H1 (cell line): ENCODE results near the gene CDCA7L. TPM values are rescaled to one million over a fixed set of nuclear protein-coding genes. Genes with fewer than 3 reads are reported as not detected.

Source experiments
- CTCF ChIA-PET: fragments of 300-600 bp; sonication (Branson Sonifier 250); formaldehyde crosslinking; loops from one replicate; lab custom pipeline; 2021; ENCODE audit not compliant: partially characterized antibody; lab: Charles Lee
- POLR2A ChIA-PET: fragments of 300-600 bp; sonication (Branson Sonifier 250); formaldehyde crosslinking; loops from one replicate; lab custom pipeline; 2021; ENCODE audit warnings: inconsistent platforms; ENCODE audit not compliant: partially characterized antibody; lab: Charles Lee
- DNase-seq, 2 experiments: peaks; one replicate each; pipeline versions ENCODE4 v3.0.0 to v3.0.0-alpha.2; 2010 to 2022; ENCODE audit warnings: low spot score in 2 of 2, low read depth in 1 of 2, mixed read lengths in 1 of 2
- FAIRE-seq: peaks from 2 replicates; lab custom pipeline; 2011; peaks lifted over from hg19 to GRCh38; lab: Jason Lieb, UNC
- H2AFZ ChIP-seq: 2 replicates; pipeline ENCODE4 v1.8.1; 2012; ENCODE audit warnings: low read length, inconsistent platforms
- H2AK5ac ChIP-seq: 2 replicates; pipeline ENCODE4 v1.6.1; 2013; ENCODE audit warnings: low read depth, low read length
- H2BK120ac ChIP-seq: replicated peaks from 2 replicates; pipeline ENCODE3; 2013; ENCODE audit warnings: low read depth, low read length, inconsistent platforms
- H2BK12ac ChIP-seq: 2 replicates; pipeline ENCODE4 v1.6.1; 2013; ENCODE audit warnings: low read depth, low read length
- H2BK15ac ChIP-seq: 2 replicates; pipeline ENCODE4 v1.6.1; 2013; ENCODE audit warnings: low read length
- H2BK20ac ChIP-seq: 2 replicates; pipeline ENCODE4 v1.6.1; 2013; ENCODE audit warnings: low read length
- H2BK5ac ChIP-seq: 2 replicates; pipeline ENCODE4 v1.6.1; 2013; ENCODE audit warnings: low read depth, low read length
- H3K14ac ChIP-seq: 2 replicates; pipeline ENCODE4 v1.6.1; 2013; ENCODE audit warnings: inconsistent platforms; ENCODE audit not compliant: insufficient read length
- H3K18ac ChIP-seq: 2 replicates; pipeline ENCODE4 v1.6.1; 2013; ENCODE audit warnings: low read length; ENCODE audit errors: extremely low read depth
- H3K23ac ChIP-seq: 2 replicates; pipeline ENCODE4 v1.6.1; 2013; ENCODE audit warnings: inconsistent platforms; ENCODE audit not compliant: insufficient read length
- H3K23me2 ChIP-seq: 2 replicates; pipeline ENCODE4 v1.6.1; 2013; ENCODE audit warnings: low read depth, low read length
- H3K27ac ChIP-seq: 2 replicates; pipeline ENCODE4 v1.6.1; 2011; ENCODE audit warnings: low read depth, low read length, inconsistent platforms
- H3K27me3 ChIP-seq, 4 experiments: replicated peaks in 1 of 4; 1 replicate in 1 of 4; 2 replicates in 3 of 4; pipeline versions ENCODE4 v1.6.1 to v1.8.1; 2011 to 2013; ENCODE audit warnings: low read length in 3 of 4, mild to moderate bottlenecking in 3 of 4, inconsistent platforms in 2 of 4, mixed read lengths in 2 of 4, moderate library complexity in 1 of 4; ENCODE audit not compliant: control insufficient read depth in 3 of 4, insufficient read depth in 3 of 4; ENCODE audit errors: extremely low read depth in 1 of 4
- H3K36me3 ChIP-seq, 4 experiments: 2 replicates each; pipeline versions ENCODE4 v1.6.1 to v1.8.1; 2011 to 2013; ENCODE audit warnings: mild to moderate bottlenecking in 4 of 4, low read length in 3 of 4, moderate library complexity in 2 of 4, control low read depth in 1 of 4, inconsistent platforms in 1 of 4; ENCODE audit not compliant: insufficient read depth in 4 of 4, control insufficient read depth in 2 of 4
- H3K4ac ChIP-seq: replicated peaks from 2 replicates; pipeline ENCODE3; 2013; ENCODE audit warnings: low read length, low read depth, mixed read lengths, inconsistent platforms; ENCODE audit not compliant: insufficient read length
- H3K4me1 ChIP-seq, 4 experiments: replicated peaks in 1 of 4; 1 replicate in 1 of 4; 2 replicates in 3 of 4; pipeline versions ENCODE4 v1.6.1 to v1.8.1; 2011 to 2013; ENCODE audit warnings: low read length in 3 of 4, inconsistent platforms in 2 of 4, mixed read lengths in 1 of 4; ENCODE audit not compliant: insufficient read depth in 4 of 4, control insufficient read depth in 3 of 4
- H3K4me2 ChIP-seq, 2 experiments: 2 replicates each; pipeline versions ENCODE4 v1.6.1 to v1.8.1; 2011 to 2013; ENCODE audit warnings: low read depth in 2 of 2, low read length in 2 of 2, control low read depth in 1 of 2, inconsistent platforms in 1 of 2, mild to moderate bottlenecking in 1 of 2; ENCODE audit not compliant: insufficient read depth in 1 of 2
- H3K4me3 ChIP-seq, 4 experiments: fragments of 200-600, 300-600 bp in 1 of 4; sonication (generic), shearing (Covaris generic), sonication (Bioruptor Twin) in 1 of 4; 2 replicates each; pipeline versions ENCODE4 v1.5.1 to v1.8.1; 2011 to 2016; ENCODE audit warnings: low read length in 4 of 4, low read depth in 3 of 4, control low read depth in 2 of 4, inconsistent platforms in 2 of 4, mild to moderate bottlenecking in 2 of 4, mixed read lengths in 1 of 4, moderate library complexity in 1 of 4; ENCODE audit not compliant: insufficient read depth in 2 of 4; ENCODE audit errors: extremely low read depth in 1 of 4
- H3K56ac ChIP-seq: replicated peaks from 2 replicates; pipeline ENCODE3; 2013; ENCODE audit warnings: low read depth, mild to moderate bottlenecking, mixed read lengths, low read length, inconsistent platforms; ENCODE audit not compliant: insufficient read length
- H3K79me1 ChIP-seq: 2 replicates; pipeline ENCODE4 v1.6.1; 2013; ENCODE audit warnings: low read depth, low read length, control low read depth
- H3K79me2 ChIP-seq, 2 experiments: 2 replicates each; pipeline versions ENCODE4 v1.6.1 to v1.8.1; 2012 to 2013; ENCODE audit warnings: low read length in 2 of 2, mild to moderate bottlenecking in 2 of 2, inconsistent platforms in 1 of 2; ENCODE audit not compliant: insufficient read depth in 2 of 2, control insufficient read depth in 1 of 2
- H3K9ac ChIP-seq, 4 experiments: replicated peaks in 1 of 4; 1 replicate in 1 of 4; 2 replicates in 3 of 4; pipeline versions ENCODE4 v1.6.1 to v1.8.1; 2011 to 2013; ENCODE audit warnings: low read depth in 3 of 4, low read length in 3 of 4, control low read depth in 2 of 4, mild to moderate bottlenecking in 2 of 4, moderate library complexity in 2 of 4, inconsistent platforms in 1 of 4; ENCODE audit errors: extremely low read depth in 1 of 4
- H3K9me3 ChIP-seq, 2 experiments: 2 replicates each; pipeline versions ENCODE4 v1.6.1 to v1.8.1; 2012 to 2013; ENCODE audit warnings: mild to moderate bottlenecking in 2 of 2, moderate library complexity in 2 of 2, control low read depth in 1 of 2, inconsistent platforms in 1 of 2, low read depth in 1 of 2, low read length in 1 of 2, mixed read lengths in 1 of 2; ENCODE audit not compliant: insufficient read depth in 2 of 2
- H4K20me1 ChIP-seq, 2 experiments: replicated peaks in 1 of 2; 2 replicates each; pipeline versions ENCODE3 to v1.8.1; 2011 to 2013; ENCODE audit warnings: inconsistent platforms in 2 of 2, low read length in 2 of 2, mild to moderate bottlenecking in 1 of 2; ENCODE audit not compliant: insufficient read depth in 2 of 2, control insufficient read depth in 1 of 2
- H4K5ac ChIP-seq: 2 replicates; pipeline ENCODE4 v1.6.1; 2013; ENCODE audit warnings: low read length, low read depth, mixed read lengths, inconsistent platforms; ENCODE audit not compliant: insufficient read length
- H4K8ac ChIP-seq: 2 replicates; pipeline ENCODE4 v1.8.0; 2013; ENCODE audit warnings: mild to moderate bottlenecking, moderate library complexity, low read length, inconsistent platforms; ENCODE audit not compliant: insufficient read depth; ENCODE audit errors: extremely low read depth
- H4K91ac ChIP-seq: replicated peaks from 2 replicates; pipeline ENCODE3; 2013; ENCODE audit warnings: low read length, mixed read lengths, inconsistent platforms; ENCODE audit not compliant: insufficient read length
- EGR1 ChIP-seq: IDR thresholded peaks from 2 replicates; pipeline ENCODE4 v1.6.1; 2011; ENCODE audit warnings: low read depth, low read length, borderline replicate concordance
- RAD21 ChIP-seq, 2 experiments: IDR thresholded peaks in 1 of 2; conservative IDR thresholded peaks in 1 of 2; 2 replicates each; pipeline ENCODE4 v1.6.1; 2011; ENCODE audit warnings: low read depth in 2 of 2, low read length in 2 of 2, improper control_type of control experiment in 1 of 2, inconsistent platforms in 1 of 2, mild to moderate bottlenecking in 1 of 2, moderate library complexity in 1 of 2
- WGBS, 2 experiments: shearing (Covaris generic) in 1 of 2; methylation state at CpG; one replicate each; pipeline versions ENCODE4 v1.1.6 to v1.1.7; 2013 to 2015; ENCODE audit warnings: low lambda C conversion rate in 2 of 2, mixed read lengths in 2 of 2, inconsistent platforms in 1 of 2, low coverage in 1 of 2, missing lambda C conversion rate in 1 of 2; ENCODE audit not compliant: insufficient replicate concordance in 2 of 2, insufficient coverage in 1 of 2, insufficient read length in 1 of 2; ENCODE audit errors: extremely low coverage in 1 of 2, missing lambda C conversion rate in 1 of 2; 5-methylcytosine and 5-hydroxymethylcytosine counted together
- polyA plus RNA-seq, 7 experiments: library from polyadenylated mRNA; depleted of rRNA in 3 of 7; stranded (reverse) in 5 of 7; unstranded in 2 of 7; fragments of >200 nt in 5 of 7; fragments of 200-250 nt in 2 of 7; gene quantifications; 1 replicate in 5 of 7; 2 replicates in 1 of 7; 4 replicates in 1 of 7; pipeline versions ENCODE4 v1.2.1 to v1.2.3, GENCODE V29; 2011 to 2013; ENCODE audit warnings: missing spikeins in 2 of 7, mixed read lengths in 2 of 7
- total RNA-seq: library from RNA; stranded (reverse); fragmentation: NEBNext Ultra II Directional; extraction: Animal tissue kit (Norgen Biotek cat#: 25700); gene quantifications from 2 replicates; pipeline ENCODE4 v1.2.1, GENCODE V29; 2021
- TF ChIP-seq, protein P1 (sequence below), 3 experiments: IDR thresholded peaks; 1 replicate in 2 of 3; 2 replicates in 1 of 3; pipeline versions ENCODE4 v1.5.1 to v1.6.1; 2011; ENCODE audit warnings: low read length in 3 of 3, mild to moderate bottlenecking in 3 of 3, inconsistent platforms in 2 of 3, low read depth in 1 of 3, moderate library complexity in 1 of 3; ENCODE audit not compliant: insufficient read depth in 1 of 3; ENCODE audit errors: control extremely low read depth in 1 of 3

The CDCA7L gene
- total and polyA plus RNA-seq, 2 of the 8 experiments (the other 6 are each of a cell fraction or from before 2014, with no cell fraction given) = 93.8 to 168 TPM

DNA sequence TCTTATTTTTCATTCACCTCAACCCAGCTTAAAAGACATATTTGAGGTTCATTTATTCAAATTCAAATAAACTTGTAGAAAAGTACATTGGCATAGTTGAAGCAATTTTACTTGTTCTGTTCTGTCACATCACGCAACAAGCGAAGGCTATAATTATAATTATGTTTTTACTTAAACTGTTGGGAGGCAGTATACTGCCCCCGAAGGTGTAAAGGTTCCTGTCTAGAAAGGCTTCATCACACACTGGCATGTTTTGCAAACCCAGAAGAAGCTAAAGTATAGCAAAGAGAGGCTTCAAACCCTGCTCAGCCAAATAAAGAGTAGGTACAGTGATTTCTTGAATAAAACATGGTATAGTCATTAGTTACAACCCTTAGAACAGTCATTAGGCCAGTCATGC lies 62.6 kb downstream of the CDCA7L start:
- no peak for DNase-seq
- POLR2A ChIA-PET = interaction anchor here (0.6 to 2.0 kb wide), 4 partner anchors 12 to 637 kb away, joined by 3 to 5 read pairs (median 4); no protein-coding TSS in a partner anchor
- Histone ChIP-seq H3K9ac (no peak overlapping the region), H2BK12ac (no peak overlapping the region), H4K5ac (no peak overlapping the region), H4K91ac (no peak overlapping the region), H3K4me1 (peaks cover 0 to 5% (median 0%) of the 10 kb centered on the region in 4 experiments; a peak in 3 of 7 replicates), H3K18ac (no peak overlapping the region), H2BK120ac (no peak overlapping the region), H3K23ac (no peak overlapping the region), H2BK20ac (no peak overlapping the region), H3K79me1 (no peaks in the 10 kb centered on the region), H2BK15ac (no peak overlapping the region), H4K20me1 (no peaks in the 10 kb centered on the region), H3K4ac (no peak overlapping the region), H3K27ac (no peak overlapping the region), H2AK5ac (no peak overlapping the region), H3K27me3 (no peaks in the 10 kb centered on the region), H4K8ac (no peak overlapping the region), H2AFZ (no peak overlapping the region), H3K4me2 (no peak overlapping the region), H3K14ac (no peak overlapping the region), H3K9me3 (no peaks in the 10 kb centered on the region), H3K36me3 (no peaks in the 10 kb centered on the region), H3K23me2 (no peaks in the 10 kb centered on the region), H3K56ac (no peak overlapping the region), H3K4me3 (no peak overlapping the region), H3K79me2 (no peaks in the 10 kb centered on the region), H2BK5ac (no peak overlapping the region)
- CTCF ChIA-PET = interaction anchor here (0.7 to 2.4 kb wide), 7 partner anchors 8 to 52 kb away, joined by 3 to 15 read pairs (median 4); no protein-coding TSS in a partner anchor
- WGBS, 2 experiments = 95% methylated on average over 3 of the region's 3 CpGs; no CpG with 5 or more reads in 1 of the 2 experiments
- no peak for FAIRE-seq
- TF ChIP-seq EGR1 = no peak
- TF ChIP-seq RAD21 (IDR thresholded peaks at IDR 0.05 in 1 of 2, conservative IDR thresholded peaks at IDR 0.05 in 1 of 2; ENCODE audit: low read depth in 2 of 2, low read length in 2 of 2) = 0 out of 4 replicates have a peak, but pooled peaks of 1 of the 2 experiments have one; percentile 7
- TF ChIP-seq, protein P1, sequence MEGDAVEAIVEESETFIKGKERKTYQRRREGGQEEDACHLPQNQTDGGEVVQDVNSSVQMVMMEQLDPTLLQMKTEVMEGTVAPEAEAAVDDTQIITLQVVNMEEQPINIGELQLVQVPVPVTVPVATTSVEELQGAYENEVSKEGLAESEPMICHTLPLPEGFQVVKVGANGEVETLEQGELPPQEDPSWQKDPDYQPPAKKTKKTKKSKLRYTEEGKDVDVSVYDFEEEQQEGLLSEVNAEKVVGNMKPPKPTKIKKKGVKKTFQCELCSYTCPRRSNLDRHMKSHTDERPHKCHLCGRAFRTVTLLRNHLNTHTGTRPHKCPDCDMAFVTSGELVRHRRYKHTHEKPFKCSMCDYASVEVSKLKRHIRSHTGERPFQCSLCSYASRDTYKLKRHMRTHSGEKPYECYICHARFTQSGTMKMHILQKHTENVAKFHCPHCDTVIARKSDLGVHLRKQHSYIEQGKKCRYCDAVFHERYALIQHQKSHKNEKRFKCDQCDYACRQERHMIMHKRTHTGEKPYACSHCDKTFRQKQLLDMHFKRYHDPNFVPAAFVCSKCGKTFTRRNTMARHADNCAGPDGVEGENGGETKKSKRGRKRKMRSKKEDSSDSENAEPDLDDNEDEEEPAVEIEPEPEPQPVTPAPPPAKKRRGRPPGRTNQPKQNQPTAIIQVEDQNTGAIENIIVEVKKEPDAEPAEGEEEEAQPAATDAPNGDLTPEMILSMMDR (IDR thresholded peaks at IDR 0.05; ENCODE audit: control extremely low read depth in 1 of 3, insufficient read depth in 1 of 3, low read depth in 1 of 3, low read length in 3 of 3) = peak in 1 of 3 experiments; percentile 21; a peak in 1 of 4 replicates
